Measurements from ENCODE around the gene STAB1. TPM values are rescaled to one million over a fixed set of nuclear protein-coding genes. Genes with fewer than 3 reads are reported as not detected.
A peak's percentile ranks its signal among the peaks of the same experiment; 100 is the strongest.

Gene STAB1
- total RNA-seq, 8 experiments from 2014 or later, result 0.11 to 2.0 (median 0.41) TPM

DNA sequence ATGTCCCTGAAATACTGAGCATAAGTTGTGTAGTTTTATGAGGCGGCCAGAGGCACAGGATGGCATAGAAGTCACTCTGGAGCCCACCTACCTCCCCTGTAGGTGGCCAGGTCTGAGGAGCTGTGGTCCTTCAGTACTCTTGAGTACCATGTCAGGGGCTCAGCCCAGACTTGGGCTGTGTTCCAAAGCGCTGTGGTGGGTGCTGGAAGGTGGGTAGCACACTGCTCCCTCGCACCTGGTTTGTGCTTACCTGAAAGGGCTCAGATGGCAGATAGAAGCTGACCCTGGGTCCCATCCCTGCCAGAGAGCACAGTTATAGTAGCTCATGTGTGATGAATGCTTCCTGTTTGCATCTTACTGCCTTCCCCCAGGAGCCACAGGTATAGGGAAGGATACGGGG is 24.2 kb upstream of the STAB1 start:
- 86 to 100% (median 100%) methylated on average over 1 to 4 of the region's 4 CpGs; no CpG with 5 or more reads in 7 of the 10 experiments for WGBS, 10 experiments
- no peaks in the 10 kb centered on the region for H3K4me1 ChIP-seq (replicated peaks in 1 of 2)
- H3K27ac ChIP-seq, result no peak overlapping the region
- no peak overlapping the region for H3K4me3 ChIP-seq
- peak in 1 of 8 experiments; percentile 9 for ATAC-seq (replicated peaks in 6 of 8)
- in situ Hi-C loops (cut with MboI; ENCODE audit: low pct_unique_long_range_greater_than_20kb in 2 of 9, low sequenced_read_pairs in 9 of 9, unreplicated experiment in 9 of 9), result no loop called here

DNA sequence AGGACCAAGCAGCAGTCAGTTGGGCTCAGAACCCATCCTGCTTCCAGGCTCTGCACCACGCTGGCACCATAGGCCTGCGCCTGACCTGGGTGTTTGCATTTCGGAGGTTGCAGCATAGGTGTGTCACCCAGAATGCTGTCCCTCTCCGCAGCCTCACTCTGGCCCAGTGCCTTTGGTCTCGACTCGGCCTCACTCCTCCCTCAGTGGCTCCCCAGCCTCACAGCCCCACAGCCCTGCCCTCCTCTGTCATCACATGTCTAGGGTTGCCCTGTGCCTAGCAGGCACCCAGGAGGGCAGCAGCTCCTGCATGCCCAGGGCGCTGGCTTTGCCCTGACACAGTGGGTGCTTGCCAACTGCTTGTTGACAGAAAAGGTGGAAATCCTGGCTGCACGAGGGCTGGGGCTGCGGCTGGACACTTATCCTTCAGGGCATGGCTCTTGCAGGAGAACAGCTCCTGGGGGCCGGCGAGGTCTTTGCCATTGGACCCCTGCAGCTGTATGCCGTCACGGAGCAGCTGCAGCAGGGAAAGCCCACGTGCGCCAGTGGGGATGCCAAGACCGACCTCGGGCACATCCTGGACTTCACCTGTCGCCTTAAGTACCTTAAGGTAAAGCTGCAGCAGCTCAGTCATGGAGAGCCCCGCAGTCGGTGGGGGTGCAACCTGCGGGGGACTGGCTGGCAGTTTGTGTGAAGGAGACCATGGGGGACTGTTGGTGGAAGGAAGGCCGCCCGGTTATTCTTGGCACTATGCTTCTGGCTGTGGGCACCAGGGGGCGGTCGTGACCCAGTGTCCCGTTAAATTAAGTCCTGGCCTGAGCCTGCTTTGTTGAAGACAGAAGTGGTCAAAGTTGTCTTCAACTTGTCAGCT is 23.5 kb upstream of the STAB1 start:
- in situ Hi-C loops (cut with MboI; ENCODE audit: low pct_unique_long_range_greater_than_20kb in 2 of 9, low sequenced_read_pairs in 9 of 9, unreplicated experiment in 9 of 9), result no loop called here
- ATAC-seq (replicated peaks in 6 of 8), result peak; percentile 16 to 75 (median 42)
- no peaks in the 10 kb centered on the region for H3K4me1 ChIP-seq (replicated peaks in 1 of 2)
- WGBS, 10 experiments, result 50 to 100% (median 71%) methylated on average over 2 to 10 of the region's 26 CpGs; no CpG with 5 or more reads in 3 of the 10 experiments
- no peak overlapping the region for H3K4me3 ChIP-seq
- no peak overlapping the region for H3K27ac ChIP-seq

- ATAC-seq (replicated peaks in 6 of 8), result no peak
- Histone ChIP-seq H3K4me3 (no peak overlapping the region), H3K27ac (no peak overlapping the region), H3K4me1 (replicated peaks in 1 of 2) (no peaks in the 10 kb centered on the region)
- 0 to 100% (median 91%) methylated on average over 1 to 8 of the region's 14 CpGs; no CpG with 5 or more reads in 1 of the 10 experiments for WGBS, 10 experiments
- in situ Hi-C loops (cut with MboI; ENCODE audit: low pct_unique_long_range_greater_than_20kb in 2 of 9, low sequenced_read_pairs in 9 of 9, unreplicated experiment in 9 of 9), result no loop called here
These were observed 22.7 kb upstream of the STAB1 start for GRCh38 chr3:52472239-52473000.

DNA sequence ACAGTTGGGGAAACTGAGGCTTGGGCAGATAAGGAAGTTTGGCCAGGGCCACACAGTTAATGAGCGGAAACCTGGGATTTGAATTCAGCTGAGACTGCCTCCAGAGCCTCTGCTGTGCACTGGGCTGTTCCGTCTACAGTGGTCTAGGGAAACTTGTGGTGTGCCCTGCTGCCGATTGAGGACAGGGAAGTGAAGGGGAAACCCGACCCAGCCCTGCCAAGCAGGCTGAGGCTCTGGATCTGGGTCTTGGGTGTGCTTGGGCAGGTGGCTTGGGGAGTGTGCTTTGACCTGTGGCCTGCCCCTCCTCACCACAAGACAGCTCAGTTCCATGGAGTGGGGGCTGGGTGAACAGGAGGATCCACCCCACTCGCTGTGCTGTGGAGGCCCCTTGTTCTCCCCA is 22.1 kb upstream of the STAB1 start:
- Histone ChIP-seq H3K4me1 (replicated peaks in 1 of 2) (no peaks in the 10 kb centered on the region), H3K4me3 (no peak overlapping the region), H3K27ac (no peak overlapping the region)
- no peak for ATAC-seq (replicated peaks in 6 of 8)
- in situ Hi-C loops (cut with MboI; ENCODE audit: low pct_unique_long_range_greater_than_20kb in 2 of 9, low sequenced_read_pairs in 9 of 9, unreplicated experiment in 9 of 9), result no loop called here
- 40 to 100% (median 93%) methylated on average over 1 to 5 of the region's 5 CpGs; no CpG with 5 or more reads in 3 of the 10 experiments for WGBS, 10 experiments

GRCh38 chr3:52477076-52477795 is 17.9 kb upstream of the STAB1 start:
- 90 to 100% (median 100%) methylated on average over 1 to 9 of the region's 16 CpGs; no CpG with 5 or more reads in 1 of the 10 experiments for WGBS, 10 experiments
- H3K4me3 ChIP-seq, result no peak overlapping the region
- H3K27ac ChIP-seq, result no peak overlapping the region
- H3K4me1 ChIP-seq (replicated peaks in 1 of 2), result no peaks in the 10 kb centered on the region
- in situ Hi-C loops (cut with MboI; ENCODE audit: low pct_unique_long_range_greater_than_20kb in 2 of 9, low sequenced_read_pairs in 9 of 9, unreplicated experiment in 9 of 9), result no loop called here
- ATAC-seq (replicated peaks in 6 of 8), result no peak

GRCh38 chr3:52477796-52478095 is 17.4 kb upstream of the STAB1 start:
- Histone ChIP-seq H3K27ac (no peak overlapping the region), H3K4me3 (no peak overlapping the region), H3K4me1 (replicated peaks in 1 of 2) (no peaks in the 10 kb centered on the region)
- in situ Hi-C loops (cut with MboI; ENCODE audit: low pct_unique_long_range_greater_than_20kb in 2 of 9, low sequenced_read_pairs in 9 of 9, unreplicated experiment in 9 of 9), result no loop called here
- ATAC-seq (replicated peaks in 6 of 8), result no peak
- WGBS, 10 experiments, result 40 to 100% (median 93%) methylated on average over 1 to 5 of the region's 6 CpGs; no CpG with 5 or more reads in 5 of the 10 experiments

DNA sequence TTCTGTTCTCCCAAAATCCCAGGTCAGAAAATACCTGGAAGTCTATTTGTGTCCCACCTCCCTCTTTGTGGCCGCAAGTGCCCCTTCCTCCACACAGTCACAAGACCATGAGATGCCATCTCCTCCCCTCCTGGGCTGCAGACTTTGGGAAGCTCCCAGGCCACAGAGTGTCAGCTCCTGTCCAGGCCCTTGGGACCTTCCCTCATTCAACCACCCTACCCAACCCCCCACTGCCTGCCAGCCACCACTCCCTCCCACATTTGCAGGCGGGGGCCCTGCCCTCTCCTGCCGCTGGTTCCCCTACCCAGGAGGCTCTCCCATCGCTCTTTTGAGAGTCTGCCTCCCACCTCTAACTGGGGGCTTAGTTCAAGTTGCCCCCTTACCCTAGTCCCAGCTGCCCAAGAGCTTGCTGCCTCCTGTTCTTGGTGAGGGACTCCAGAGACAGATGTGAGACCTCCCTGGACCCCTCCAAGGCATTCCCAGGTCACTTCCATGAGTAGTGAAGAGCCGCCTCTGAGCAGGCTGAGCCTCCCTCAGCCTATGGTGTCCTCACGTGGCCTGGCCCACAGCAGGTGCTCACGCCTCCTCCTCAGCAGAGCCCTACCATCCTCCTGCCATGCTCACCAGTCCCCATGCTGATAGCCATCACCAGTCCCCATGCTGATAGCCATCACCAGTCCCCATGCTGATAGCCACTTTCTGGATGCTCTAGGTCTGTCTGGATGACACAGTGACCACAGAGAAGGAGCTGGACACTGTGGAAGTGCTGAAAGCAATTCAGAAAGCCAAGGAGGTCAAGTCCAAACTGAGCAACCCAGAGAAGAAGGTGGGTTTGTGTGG is 15.9 kb upstream of the STAB1 start:
- 100% methylated on average over 1 to 2 of the region's 7 CpGs; no CpG with 5 or more reads in 7 of the 10 experiments for WGBS, 10 experiments
- H3K4me3 ChIP-seq, result no peak overlapping the region

GRCh38 chr3:52479877-52480575 is 15.1 kb upstream of the STAB1 start:
- WGBS, 10 experiments, result 94 to 100% (median 98%) methylated on average over 1 to 5 of the region's 16 CpGs; no CpG with 5 or more reads in 6 of the 10 experiments
- H3K4me1 ChIP-seq (replicated peaks in 1 of 2), result peaks cover 9 to 22% of the 10 kb centered on the region in 2 donors
- ATAC-seq (replicated peaks in 6 of 8), result no peak
- H3K27ac ChIP-seq, result no peak overlapping the region
- in situ Hi-C loops (cut with MboI; ENCODE audit: low pct_unique_long_range_greater_than_20kb in 2 of 9, low sequenced_read_pairs in 9 of 9, unreplicated experiment in 9 of 9), result no loop called here
- H3K4me3 ChIP-seq, result no peak overlapping the region

More for the DNA sequence above, 15.9 kb upstream of the STAB1 start:
- no peak for ATAC-seq (replicated peaks in 6 of 8)
- no peak overlapping the region for H3K27ac ChIP-seq
- in situ Hi-C loops (cut with MboI; ENCODE audit: low pct_unique_long_range_greater_than_20kb in 2 of 9, low sequenced_read_pairs in 9 of 9, unreplicated experiment in 9 of 9), result no loop called here
- H3K4me1 ChIP-seq (replicated peaks in 1 of 2), result peaks cover 9 to 14% of the 10 kb centered on the region in 2 donors

- no peak overlapping the region for H3K27ac ChIP-seq
- WGBS, 10 experiments, result 80 to 96% (median 87%) methylated on average over 1 to 5 of the region's 27 CpGs; no CpG with 5 or more reads in 4 of the 10 experiments
- peaks cover 9 to 23% of the 10 kb centered on the region in 2 donors for H3K4me1 ChIP-seq (replicated peaks in 1 of 2)
- H3K4me3 ChIP-seq, result no peak overlapping the region
- in situ Hi-C loops (cut with MboI; ENCODE audit: low pct_unique_long_range_greater_than_20kb in 2 of 9, low sequenced_read_pairs in 9 of 9, unreplicated experiment in 9 of 9), result no loop called here
- peak in 1 of 8 experiments; percentile 21 for ATAC-seq (replicated peaks in 6 of 8)
These were observed 14.1 kb upstream of the STAB1 start for GRCh38 chr3:52480768-52481715.

DNA sequence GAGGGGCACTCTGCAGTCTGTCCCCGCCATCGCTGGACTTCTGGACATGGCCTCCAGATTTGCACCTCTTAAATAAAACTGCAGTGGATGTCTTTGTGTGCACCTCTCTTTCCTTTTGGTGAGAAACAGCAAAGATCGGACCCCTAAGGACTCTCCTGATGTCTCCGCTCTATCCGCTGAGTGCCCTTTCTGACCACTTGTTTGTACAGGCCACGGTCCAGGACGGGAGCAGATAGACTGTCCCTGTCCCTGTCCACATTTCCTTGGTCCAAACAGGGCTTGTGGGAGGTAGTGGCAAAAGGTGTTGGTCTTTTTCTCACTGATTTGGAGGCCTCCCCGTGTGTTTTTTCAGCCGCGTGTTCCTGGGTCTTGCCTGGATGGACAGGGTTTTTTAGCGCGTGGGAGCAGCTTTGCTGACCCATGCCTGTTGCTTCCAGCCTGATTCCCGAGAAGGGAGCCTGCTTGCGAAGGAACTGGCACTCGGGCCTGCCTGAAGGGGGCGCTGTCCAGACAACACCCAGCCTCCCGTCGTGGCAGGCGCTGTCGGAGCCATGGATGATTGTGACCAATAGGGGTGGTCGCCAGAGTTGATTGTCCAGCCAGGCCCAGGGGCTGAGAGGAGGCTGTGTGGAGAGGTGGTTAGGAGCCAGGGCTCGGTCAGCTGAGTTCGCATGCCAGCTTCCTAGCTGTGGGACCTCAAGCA is 13.2 kb upstream of the STAB1 start:
- no peak for ATAC-seq (replicated peaks in 6 of 8)
- 80 to 100% (median 94%) methylated on average over 1 to 14 of the region's 23 CpGs; no CpG with 5 or more reads in 1 of the 10 experiments for WGBS, 10 experiments
- Histone ChIP-seq H3K4me3 (no peak overlapping the region), H3K27ac (no peak overlapping the region), H3K4me1 (replicated peaks in 1 of 2) (peaks cover 9 to 23% of the 10 kb centered on the region in 2 donors)
- in situ Hi-C loops (cut with MboI; ENCODE audit: low pct_unique_long_range_greater_than_20kb in 2 of 9, low sequenced_read_pairs in 9 of 9, unreplicated experiment in 9 of 9), result no loop called here
